CD4-positive, alpha-beta memory T cell (primary cell): ENCODE results near the gene KIAA1614. TPM values are rescaled to one million over a fixed set of nuclear protein-coding genes. Genes with fewer than 3 reads are reported as not detected.

Experiments used
- CTCF ChIA-PET: fragments of 350-600 bp; sonication (Branson Sonifier 250); formaldehyde crosslinking; loops from one replicate; lab custom pipeline; 2021; ENCODE audit warnings: inconsistent platforms; ENCODE audit not compliant: partially characterized antibody; lab: Charles Lee
- POLR2A ChIA-PET: fragments of 350-600 bp; sonication (Branson Sonifier 250); formaldehyde crosslinking; loops from one replicate; lab custom pipeline; 2021; ENCODE audit not compliant: partially characterized antibody; lab: Charles Lee
- DNase-seq, 5 donors: peaks; one replicate each; pipeline versions ENCODE4 v3.0.0 to v3.0.0-alpha.2; 2020 to 2022; ENCODE audit warnings: mixed read lengths in 1 of 5
- H3K27ac ChIP-seq: one replicate; pipeline ENCODE4 v1.7.0; 2013; ENCODE audit warnings: low read depth, low read length
- H3K27me3 ChIP-seq: 2 replicates; pipeline ENCODE4 v1.7.0; 2013; ENCODE audit warnings: mild to moderate bottlenecking, low read length, moderate library complexity; ENCODE audit not compliant: insufficient read depth
- H3K36me3 ChIP-seq: 2 replicates; pipeline ENCODE4 v1.7.0; 2013; ENCODE audit warnings: mild to moderate bottlenecking, low read length, moderate library complexity; ENCODE audit not compliant: insufficient read depth
- H3K4me1 ChIP-seq: 2 replicates; pipeline ENCODE4 v1.7.0; 2013; ENCODE audit warnings: mild to moderate bottlenecking, low read length, moderate library complexity; ENCODE audit not compliant: insufficient read depth
- H3K4me3 ChIP-seq, 2 donors: one replicate each; pipeline ENCODE4 v1.7.0; 2013; ENCODE audit warnings: low read length in 2 of 2, mild to moderate bottlenecking in 1 of 2
- H3K9me3 ChIP-seq, 2 donors: one replicate each; pipeline ENCODE4 v1.7.0; 2013; ENCODE audit warnings: low read length in 2 of 2, control low read depth in 1 of 2; ENCODE audit not compliant: control insufficient read depth in 1 of 2
- H3K27ac Mint-ChIP-seq, 7 donors: one replicate each; pipeline ENCODE4 v1.8.0; 2020 to 2021; ENCODE audit warnings: mixed read lengths in 7 of 7, mild to moderate bottlenecking in 6 of 7, inconsistent platforms in 3 of 7, moderate library complexity in 3 of 7
- H3K27me3 Mint-ChIP-seq, 2 donors: one replicate each; pipeline ENCODE4 v1.8.0; 2020 to 2021; ENCODE audit warnings: mixed read lengths in 2 of 2
- H3K36me3 Mint-ChIP-seq, 2 donors: one replicate each; pipeline ENCODE4 v1.8.0; 2020 to 2021; ENCODE audit warnings: mixed read lengths in 2 of 2, inconsistent platforms in 1 of 2, mild to moderate bottlenecking in 1 of 2
- H3K4me1 Mint-ChIP-seq, 4 donors: one replicate each; pipeline ENCODE4 v1.8.0; 2020 to 2021; ENCODE audit warnings: mixed read lengths in 4 of 4, mild to moderate bottlenecking in 1 of 4
- H3K4me3 Mint-ChIP-seq, 8 donors: one replicate each; pipeline ENCODE4 v1.8.0; 2020 to 2021; ENCODE audit warnings: mixed read lengths in 8 of 8, mild to moderate bottlenecking in 7 of 8, moderate library complexity in 6 of 8, inconsistent platforms in 3 of 8
- H3K9me3 Mint-ChIP-seq, 8 donors: one replicate each; pipeline ENCODE4 v1.8.0; 2020 to 2021; ENCODE audit warnings: mixed read lengths in 8 of 8, mild to moderate bottlenecking in 5 of 8, inconsistent platforms in 3 of 8, moderate library complexity in 1 of 8
- intact Hi-C: fragments of 100-400 bp; cut with micrococcal nuclease; formaldehyde crosslinking; loops from one replicate; pipeline ENCODE4 v1.15.1; 2023
- polyA plus RNA-seq, 2 donors: library from polyadenylated mRNA; unstranded; fragments of 300-500 nt; fragmentation: Illumina TruSeq; gene quantifications; one replicate each; pipeline ENCODE4 v1.2.3, GENCODE V29; 2021
- total RNA-seq, 2 experiments: library from RNA; stranded (reverse); gene quantifications; one replicate each; pipeline ENCODE4 v1.2.3, GENCODE V29; 2021

The KIAA1614 gene
- total and polyA plus RNA-seq, 4 experiments from 2014 or later, result 0.12 to 0.61 TPM; not detected in 2

DNA sequence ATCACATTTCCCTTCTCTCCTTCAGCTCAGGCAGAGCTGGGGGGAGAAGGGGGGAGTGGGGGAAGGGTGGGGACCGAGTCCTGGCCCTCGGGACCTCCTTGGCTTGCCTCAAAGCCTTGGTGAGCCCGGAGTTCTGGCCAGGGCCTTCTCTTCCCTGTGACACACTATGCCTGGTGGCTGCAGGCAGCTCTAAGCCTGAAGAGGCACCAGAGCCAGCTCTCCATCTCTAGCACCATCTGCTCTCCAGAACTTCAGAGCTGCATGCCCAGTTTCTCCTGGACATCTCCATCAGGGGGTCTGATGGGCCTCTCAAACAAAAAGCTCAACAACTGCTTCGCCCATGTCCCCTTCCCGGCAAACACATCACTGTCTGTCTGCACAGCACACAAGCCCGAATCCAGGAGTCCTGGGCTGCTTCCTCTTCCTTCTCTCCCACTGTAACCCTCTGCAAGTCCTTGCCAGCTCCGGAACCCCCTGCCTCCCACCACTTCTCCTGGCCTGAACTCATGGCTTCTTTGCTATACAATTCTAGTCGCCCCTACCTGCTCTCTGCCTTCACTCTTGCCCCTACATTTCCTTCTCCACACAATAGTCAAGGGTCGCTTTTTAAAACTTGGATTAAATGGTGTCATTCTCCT, 26.5 kb downstream of the KIAA1614 start:
- Histone ChIP-seq H3K9me3 (no peaks in the 10 kb centered on the region), H3K27ac (no peak overlapping the region), H3K4me3 (no peak overlapping the region), H3K36me3 (no peaks in the 10 kb centered on the region), H3K27me3 (no peaks in the 10 kb centered on the region), H3K4me1 (no peaks in the 10 kb centered on the region)
- H3K4me1 Mint-ChIP-seq, result peaks cover 0 to 5% (median 0%) of the 10 kb centered on the region in 4 donors
- CTCF ChIA-PET, result no interaction called here
- POLR2A ChIA-PET, result no interaction called here
- H3K9me3 Mint-ChIP-seq, result no peaks in the 10 kb centered on the region
- intact Hi-C loops, result no loop called here
- no peaks in the 10 kb centered on the region for H3K36me3 Mint-ChIP-seq
- peaks cover 0 to 3% of the 10 kb centered on the region in 2 donors for H3K27me3 Mint-ChIP-seq
- peak overlapping the region in 1 of 7 donors; percentile 9 for H3K27ac Mint-ChIP-seq
- H3K4me3 Mint-ChIP-seq, result no peak overlapping the region
- DNase-seq, result no peak

GRCh38 chr1:180939711-180940103, 27.0 kb downstream of the KIAA1614 start:
- intact Hi-C loops, result no loop called here
- no peak overlapping the region for H3K27ac Mint-ChIP-seq

DNA sequence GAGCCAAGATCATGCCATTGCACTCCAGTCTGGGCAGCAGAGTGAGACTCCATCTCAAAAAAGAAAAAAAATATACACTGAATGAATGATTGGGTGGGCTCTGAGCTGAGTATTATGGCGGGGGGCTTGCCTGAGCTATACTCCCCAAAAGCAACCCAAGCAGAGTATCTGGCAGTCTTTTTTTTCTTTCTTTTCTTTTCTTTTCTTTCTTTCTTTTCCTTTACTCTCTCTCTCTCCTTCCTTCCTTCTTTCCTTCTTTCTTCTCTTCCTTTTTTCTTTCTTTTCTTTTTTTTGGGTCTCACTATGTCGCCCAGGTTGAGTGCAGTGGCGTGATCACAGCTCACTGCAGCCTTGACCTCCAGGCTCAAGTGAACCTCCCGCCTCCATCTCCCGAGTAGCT, 27.7 kb downstream of the KIAA1614 start:
- no peak for DNase-seq
- Mint-ChIP-seq H3K27me3 (peaks cover 0 to 3% of the 10 kb centered on the region in 2 donors), H3K27ac (no peak overlapping the region), H3K4me3 (no peak overlapping the region), H3K9me3 (no peaks in the 10 kb centered on the region), H3K36me3 (no peaks in the 10 kb centered on the region), H3K4me1 (peaks cover 0 to 3% (median 0%) of the 10 kb centered on the region in 4 donors)
- H3K36me3 ChIP-seq, result no peaks in the 10 kb centered on the region
- POLR2A ChIA-PET, result no interaction called here
- H3K4me3 ChIP-seq, result no peak overlapping the region
- H3K27ac ChIP-seq, result no peak overlapping the region
- CTCF ChIA-PET, result no interaction called here
- no peaks in the 10 kb centered on the region for H3K4me1 ChIP-seq
- intact Hi-C loops, result no loop called here
- no peaks in the 10 kb centered on the region for H3K27me3 ChIP-seq
- no peaks in the 10 kb centered on the region for H3K9me3 ChIP-seq

More at GRCh38 chr1:180939711-180940103, 27.0 kb downstream of the KIAA1614 start:
- H3K36me3 Mint-ChIP-seq, result no peaks in the 10 kb centered on the region
- no peaks in the 10 kb centered on the region for H3K9me3 Mint-ChIP-seq
- Histone ChIP-seq H3K27me3 (no peaks in the 10 kb centered on the region), H3K27ac (no peak overlapping the region), H3K9me3 (no peaks in the 10 kb centered on the region), H3K36me3 (no peaks in the 10 kb centered on the region), H3K4me1 (no peaks in the 10 kb centered on the region), H3K4me3 (no peak overlapping the region)
- no peak overlapping the region for H3K4me3 Mint-ChIP-seq
- peaks cover 0 to 3% (median 0%) of the 10 kb centered on the region in 4 donors for H3K4me1 Mint-ChIP-seq
- POLR2A ChIA-PET, result no interaction called here
- CTCF ChIA-PET, result no interaction called here
- peaks cover 0 to 3% of the 10 kb centered on the region in 2 donors for H3K27me3 Mint-ChIP-seq
- DNase-seq, result no peak

DNA sequence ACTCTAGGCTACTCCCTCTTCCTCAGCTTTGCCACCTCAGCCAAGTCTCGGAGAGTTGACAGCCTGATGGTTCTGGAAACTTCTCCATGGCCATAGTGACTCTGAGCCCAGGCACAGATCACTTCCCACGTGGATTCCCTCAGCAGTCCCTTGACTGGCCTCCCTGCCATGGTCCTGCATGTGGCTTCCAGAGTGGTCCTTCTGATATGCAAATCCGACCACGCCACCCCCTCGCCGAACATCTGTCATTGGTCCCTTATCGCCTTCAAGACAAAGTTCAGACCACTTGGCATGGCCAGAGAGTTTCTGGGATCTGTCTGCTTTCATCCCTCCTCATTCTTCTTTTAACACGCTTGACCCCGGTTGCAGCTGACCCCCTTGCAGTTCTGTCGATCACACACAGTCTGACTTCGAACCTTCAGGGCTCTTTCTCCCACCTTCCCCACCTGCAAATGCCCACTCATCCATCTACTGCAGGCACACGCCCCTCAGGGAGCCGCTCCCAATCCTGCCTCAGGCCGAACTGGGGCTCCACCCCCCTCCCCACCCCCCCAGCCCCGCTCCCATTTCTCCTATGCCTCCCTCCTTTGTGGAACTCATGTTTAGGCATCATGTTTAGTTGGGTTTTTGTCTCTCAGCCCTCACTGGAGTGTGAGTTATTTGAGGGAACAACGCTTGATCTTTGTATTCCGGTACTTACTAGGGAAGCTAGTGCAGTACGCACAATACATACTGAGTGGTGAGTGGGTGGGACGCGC, 29.0 kb downstream of the KIAA1614 start:
- Histone ChIP-seq H3K27ac (no peak overlapping the region), H3K9me3 (peaks cover 0 to 3% of the 10 kb centered on the region in 2 donors), H3K36me3 (no peaks in the 10 kb centered on the region), H3K27me3 (no peaks in the 10 kb centered on the region), H3K4me3 (no peak overlapping the region), H3K4me1 (no peaks in the 10 kb centered on the region)
- H3K4me1 Mint-ChIP-seq, result peaks cover 0 to 3% (median under 1%) of the 10 kb centered on the region in 4 donors
- peaks cover 0 to 3% of the 10 kb centered on the region in 2 donors for H3K27me3 Mint-ChIP-seq
- no peak for DNase-seq
- H3K9me3 Mint-ChIP-seq, result peaks cover 0 to 10% (median 6%) of the 10 kb centered on the region in 8 donors
- no peak overlapping the region for H3K27ac Mint-ChIP-seq
- CTCF ChIA-PET, result no interaction called here
- intact Hi-C loops, result no loop called here
- POLR2A ChIA-PET, result no interaction called here
- H3K4me3 Mint-ChIP-seq, result no peak overlapping the region
- peaks cover 2 to 5% of the 10 kb centered on the region in 2 donors for H3K36me3 Mint-ChIP-seq

DNA sequence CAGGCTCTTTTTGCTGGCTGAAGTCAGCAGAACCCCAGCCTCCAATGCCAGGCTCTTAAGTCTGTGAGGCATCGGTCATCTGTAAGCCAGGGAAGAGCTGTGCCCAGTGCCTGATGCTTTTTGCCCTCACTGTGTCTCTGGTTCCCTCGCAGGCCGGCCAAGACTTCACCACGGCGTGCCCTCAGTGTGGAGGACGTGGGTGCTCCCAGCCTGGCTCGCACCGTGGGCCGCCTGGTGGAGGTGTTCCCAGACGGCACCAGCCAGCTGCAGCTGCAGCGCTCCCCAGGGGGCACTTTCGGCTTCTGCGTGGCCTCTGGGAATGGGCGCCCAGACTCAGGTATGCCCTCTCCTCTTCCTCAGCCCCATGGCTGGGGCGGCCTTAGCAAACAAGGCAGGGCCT, 32.5 kb downstream of the KIAA1614 start:
- Histone ChIP-seq H3K36me3 (no peaks in the 10 kb centered on the region), H3K27ac (no peak overlapping the region), H3K9me3 (peaks cover 0 to 3% of the 10 kb centered on the region in 2 donors), H3K4me1 (no peaks in the 10 kb centered on the region), H3K27me3 (no peaks in the 10 kb centered on the region), H3K4me3 (no peak overlapping the region)
- intact Hi-C loops, result no loop called here
- H3K27me3 Mint-ChIP-seq, result no peaks in the 10 kb centered on the region
- no peak overlapping the region for H3K27ac Mint-ChIP-seq
- no peak overlapping the region for H3K4me3 Mint-ChIP-seq
- DNase-seq, result no peak
- peaks cover 0 to 5% (median 0%) of the 10 kb centered on the region in 4 donors for H3K4me1 Mint-ChIP-seq
- CTCF ChIA-PET, result no interaction called here
- H3K9me3 Mint-ChIP-seq, result peaks cover 0 to 23% (median 19%) of the 10 kb centered on the region in 8 donors
- peaks cover 18 to 31% of the 10 kb centered on the region in 2 donors for H3K36me3 Mint-ChIP-seq
- POLR2A ChIA-PET, result no interaction called here

DNA sequence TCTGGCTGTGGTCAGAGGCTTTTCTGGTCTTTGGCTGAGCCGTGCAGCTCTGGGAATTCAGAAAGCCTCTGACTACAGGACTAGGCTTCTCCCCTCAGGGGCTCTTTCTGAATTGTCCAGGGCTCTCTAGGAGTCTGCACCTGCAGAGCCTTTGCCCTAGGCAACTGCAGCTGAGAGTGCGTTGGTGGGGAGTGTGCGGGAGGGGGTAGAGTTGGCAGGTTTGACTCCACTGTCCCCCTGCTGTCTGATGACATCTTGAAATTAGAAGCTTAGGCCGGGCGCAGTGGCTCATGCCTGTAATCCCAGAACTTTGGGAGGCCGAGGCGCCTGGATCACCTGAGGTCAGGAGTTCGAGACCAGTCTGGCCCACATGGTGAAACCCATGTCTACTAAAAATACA, 32.9 kb downstream of the KIAA1614 start:
- H3K27me3 Mint-ChIP-seq, result no peaks in the 10 kb centered on the region
- ChIA-PET POLR2A (no interaction called here), CTCF (no interaction called here)
- peaks cover 0 to 23% (median 19%) of the 10 kb centered on the region in 8 donors for H3K9me3 Mint-ChIP-seq
- no peak overlapping the region for H3K4me3 Mint-ChIP-seq
- no peak overlapping the region for H3K27ac Mint-ChIP-seq
- DNase-seq, result no peak
- H3K4me1 Mint-ChIP-seq, result peaks cover 0 to 5% (median 0%) of the 10 kb centered on the region in 4 donors
- Histone ChIP-seq H3K4me1 (no peaks in the 10 kb centered on the region), H3K27ac (no peak overlapping the region), H3K9me3 (peaks cover 0 to 3% of the 10 kb centered on the region in 2 donors), H3K4me3 (no peak overlapping the region), H3K27me3 (no peaks in the 10 kb centered on the region), H3K36me3 (no peaks in the 10 kb centered on the region)
- H3K36me3 Mint-ChIP-seq, result peaks cover 18 to 35% of the 10 kb centered on the region in 2 donors
- intact Hi-C loops, result no loop called here

DNA sequence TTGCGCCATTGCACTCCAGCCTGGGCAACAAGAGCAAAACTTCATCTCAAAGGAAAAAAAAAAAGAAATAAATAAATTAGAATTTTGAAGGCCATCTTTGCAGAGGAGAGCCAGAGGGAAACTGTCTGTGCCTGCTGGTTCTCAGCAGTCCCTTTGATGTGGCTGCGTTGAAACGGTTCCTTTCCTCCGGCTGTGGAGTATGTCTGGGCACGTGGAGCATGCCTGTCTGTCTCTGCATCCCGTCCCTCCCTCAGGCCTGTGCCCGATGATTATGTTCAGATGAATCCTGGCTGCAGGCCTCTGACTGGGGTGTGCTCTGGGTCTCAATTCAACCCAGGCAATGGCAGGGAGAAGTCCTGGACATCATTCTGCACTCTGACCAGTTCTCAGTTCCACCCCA, 33.4 kb downstream of the KIAA1614 start:
- H3K4me1 Mint-ChIP-seq, result peaks cover 0 to 5% (median 0%) of the 10 kb centered on the region in 4 donors
- no peak overlapping the region for H3K27ac Mint-ChIP-seq
- CTCF ChIA-PET, result no interaction called here
- intact Hi-C loops, result no loop called here
- peaks cover 0 to 23% (median 20%) of the 10 kb centered on the region in 8 donors for H3K9me3 Mint-ChIP-seq
- Histone ChIP-seq H3K4me1 (no peaks in the 10 kb centered on the region), H3K27ac (no peak overlapping the region), H3K4me3 (no peak overlapping the region), H3K36me3 (no peaks in the 10 kb centered on the region), H3K27me3 (no peaks in the 10 kb centered on the region), H3K9me3 (peaks cover 0 to 3% of the 10 kb centered on the region in 2 donors)
- no peaks in the 10 kb centered on the region for H3K27me3 Mint-ChIP-seq
- H3K36me3 Mint-ChIP-seq, result peaks cover 21 to 38% of the 10 kb centered on the region in 2 donors
- H3K4me3 Mint-ChIP-seq, result no peak overlapping the region
- POLR2A ChIA-PET, result no interaction called here
- no peak for DNase-seq
